ENCODE results near the gene PTK7.

PTK7 gene

DNA sequence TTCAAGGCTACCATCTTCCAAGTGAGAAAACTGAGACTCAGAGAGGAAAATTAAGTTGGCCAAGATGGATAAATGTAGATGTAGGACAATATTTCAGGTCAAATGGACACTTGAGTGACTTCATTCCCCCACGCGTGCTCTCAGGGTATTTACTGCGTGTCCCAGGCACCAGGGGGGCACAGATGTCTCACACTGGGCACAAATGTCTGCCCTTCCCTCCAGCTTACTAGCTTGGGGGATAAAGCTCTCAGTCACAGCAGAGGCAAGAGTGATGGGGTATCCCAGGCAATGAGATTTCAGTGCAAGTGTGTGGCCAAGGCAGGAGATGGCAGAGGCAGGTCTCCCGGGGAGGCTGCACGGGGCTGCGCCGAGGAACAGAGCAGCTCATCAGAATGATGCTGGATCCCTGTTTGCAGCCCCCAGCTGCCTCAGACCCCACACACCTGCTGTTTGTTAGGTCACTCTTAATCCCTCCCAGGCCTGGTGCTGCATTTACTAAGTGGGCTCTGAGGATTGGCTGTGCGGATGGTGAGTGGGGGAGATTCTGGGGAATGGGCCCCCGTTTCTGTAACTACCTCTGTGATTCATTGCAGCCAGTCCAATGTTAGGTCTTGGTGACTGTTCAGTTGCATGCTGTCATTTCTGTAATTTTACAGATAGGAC, 44.1 kb downstream of the PTK7 start:
- FAIRE-seq (no peak), DNase-seq (ENCODE audit: insufficient read length, low spot score) (no peak)
- TF ChIP-seq, protein P1, sequence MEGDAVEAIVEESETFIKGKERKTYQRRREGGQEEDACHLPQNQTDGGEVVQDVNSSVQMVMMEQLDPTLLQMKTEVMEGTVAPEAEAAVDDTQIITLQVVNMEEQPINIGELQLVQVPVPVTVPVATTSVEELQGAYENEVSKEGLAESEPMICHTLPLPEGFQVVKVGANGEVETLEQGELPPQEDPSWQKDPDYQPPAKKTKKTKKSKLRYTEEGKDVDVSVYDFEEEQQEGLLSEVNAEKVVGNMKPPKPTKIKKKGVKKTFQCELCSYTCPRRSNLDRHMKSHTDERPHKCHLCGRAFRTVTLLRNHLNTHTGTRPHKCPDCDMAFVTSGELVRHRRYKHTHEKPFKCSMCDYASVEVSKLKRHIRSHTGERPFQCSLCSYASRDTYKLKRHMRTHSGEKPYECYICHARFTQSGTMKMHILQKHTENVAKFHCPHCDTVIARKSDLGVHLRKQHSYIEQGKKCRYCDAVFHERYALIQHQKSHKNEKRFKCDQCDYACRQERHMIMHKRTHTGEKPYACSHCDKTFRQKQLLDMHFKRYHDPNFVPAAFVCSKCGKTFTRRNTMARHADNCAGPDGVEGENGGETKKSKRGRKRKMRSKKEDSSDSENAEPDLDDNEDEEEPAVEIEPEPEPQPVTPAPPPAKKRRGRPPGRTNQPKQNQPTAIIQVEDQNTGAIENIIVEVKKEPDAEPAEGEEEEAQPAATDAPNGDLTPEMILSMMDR (IDR thresholded peaks at IDR 0.05; ENCODE audit: insufficient read depth, missing control alignments), result no peak

DNA sequence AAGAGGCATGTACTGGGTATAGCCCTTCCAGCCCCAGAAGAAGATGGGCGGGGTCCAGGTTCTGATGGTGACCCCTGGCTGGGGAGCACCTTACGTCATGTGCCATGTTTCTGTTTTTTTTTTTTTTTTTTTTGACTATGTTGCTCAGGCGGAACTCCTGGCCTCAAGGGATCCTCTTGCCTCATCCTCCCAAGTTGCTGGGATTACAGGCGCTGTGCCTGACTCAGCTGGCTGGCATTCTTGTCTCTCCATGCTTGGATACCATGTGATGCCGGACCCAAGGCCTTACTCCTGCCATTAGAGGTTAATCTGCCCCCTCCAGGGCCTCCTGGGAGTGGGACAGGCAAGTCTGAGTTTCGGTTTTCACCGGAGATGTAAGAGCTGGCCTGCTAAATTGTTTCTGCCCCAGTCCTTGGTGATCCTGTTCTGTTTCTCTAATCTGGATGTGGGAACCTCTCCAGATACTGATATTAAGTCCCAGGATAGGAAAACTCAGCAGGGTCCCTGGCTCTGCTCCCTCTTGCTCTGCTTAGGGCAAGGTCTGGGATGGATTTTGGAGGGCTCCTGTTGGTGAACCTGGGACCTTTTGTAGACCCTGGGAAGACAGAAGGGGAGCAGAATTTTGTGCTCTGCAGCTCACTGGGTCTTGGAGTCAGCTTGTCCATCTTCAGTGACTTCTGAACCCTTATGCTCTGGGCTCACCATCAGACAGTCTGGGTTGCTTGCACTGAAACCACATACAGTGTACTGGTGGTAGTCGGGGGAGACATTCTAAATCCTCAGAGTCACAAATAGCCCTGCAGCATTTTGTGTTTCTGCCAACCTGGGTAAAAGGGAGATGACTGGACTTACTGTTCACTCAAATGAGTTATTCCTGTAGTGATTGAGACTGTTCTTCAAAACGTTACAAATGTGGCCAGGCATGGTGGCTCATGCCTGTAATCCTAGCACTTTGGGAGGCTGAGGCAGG, 45.1 kb downstream of the PTK7 start:
- TF ChIP-seq, protein P1 (IDR thresholded peaks at IDR 0.05; ENCODE audit: insufficient read depth, missing control alignments), result no peak
- DNase-seq (ENCODE audit: insufficient read length, low spot score) (no peak), FAIRE-seq (no peak)

DNA sequence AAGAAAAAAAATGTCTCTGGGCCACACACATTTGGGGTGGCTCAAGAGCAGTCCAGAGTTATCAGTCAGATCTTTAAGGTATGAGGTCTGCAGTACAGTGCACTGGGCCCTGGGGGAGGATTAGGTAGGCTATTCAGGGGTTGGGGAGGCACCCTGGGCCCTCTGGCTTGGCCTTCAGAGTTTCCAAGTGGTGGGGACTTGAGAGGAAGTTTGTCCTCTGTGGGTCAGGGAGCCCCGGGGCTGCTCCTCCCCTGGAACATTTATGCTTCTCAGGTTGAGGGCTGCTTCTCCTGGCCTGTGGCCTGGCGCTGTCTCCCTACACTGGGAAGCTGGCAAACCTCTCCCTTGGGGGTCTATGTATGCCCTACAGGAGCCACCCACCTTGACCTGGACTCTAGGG, 46.0 kb downstream of the PTK7 start:
- no peak for DNase-seq (ENCODE audit: insufficient read length, low spot score)

DNA sequence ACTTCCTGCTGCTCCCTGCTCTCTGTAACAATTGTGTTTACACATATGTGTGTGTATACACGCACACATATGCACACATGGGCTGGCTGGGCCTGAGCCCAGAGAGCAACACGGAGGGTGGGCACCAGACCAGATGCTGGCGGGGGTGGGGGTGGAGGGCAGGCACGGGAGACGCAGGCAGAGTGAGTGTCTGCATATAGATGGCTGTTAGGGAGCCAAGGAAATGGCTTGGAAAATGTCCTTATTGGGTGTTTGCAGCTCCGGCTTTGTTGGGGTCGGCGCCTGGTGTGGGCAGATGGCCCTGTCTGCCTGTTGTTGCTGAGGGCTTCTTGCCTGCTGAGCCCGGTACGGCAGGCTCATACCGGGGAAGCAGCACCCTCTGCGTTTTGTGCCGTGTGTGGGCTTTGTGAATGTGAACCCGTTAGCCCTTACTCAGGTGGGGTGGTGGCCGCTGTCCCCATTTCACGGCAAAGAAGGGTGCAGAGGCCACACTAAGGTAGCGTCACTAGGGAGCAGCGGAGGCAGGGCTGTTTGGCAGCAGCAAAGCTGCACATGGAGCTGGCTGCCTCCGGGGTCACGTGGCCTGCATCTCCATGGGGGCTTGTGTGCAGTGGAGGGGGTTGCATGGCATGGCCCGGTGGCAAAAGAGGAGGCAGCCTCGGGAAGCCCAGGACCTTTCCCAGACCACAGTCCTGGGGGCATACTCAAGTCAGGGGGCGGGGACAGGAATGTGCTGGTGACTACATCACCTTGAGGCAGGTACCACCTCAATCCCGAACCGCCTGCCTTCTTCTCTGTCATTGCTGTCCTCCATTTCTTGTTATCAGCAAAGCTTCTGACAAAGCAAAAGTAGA, 47.6 kb downstream of the PTK7 start:
- FAIRE-seq, result no peak
- TF ChIP-seq, protein P1 (IDR thresholded peaks at IDR 0.05; ENCODE audit: insufficient read depth, missing control alignments), result no peak
- no peak for DNase-seq (ENCODE audit: insufficient read length, low spot score)

More for the DNA sequence above, 46.0 kb downstream of the PTK7 start:
- TF ChIP-seq, protein P1 (IDR thresholded peaks at IDR 0.05; ENCODE audit: insufficient read depth, missing control alignments), result no peak
- FAIRE-seq, result no peak

DNA sequence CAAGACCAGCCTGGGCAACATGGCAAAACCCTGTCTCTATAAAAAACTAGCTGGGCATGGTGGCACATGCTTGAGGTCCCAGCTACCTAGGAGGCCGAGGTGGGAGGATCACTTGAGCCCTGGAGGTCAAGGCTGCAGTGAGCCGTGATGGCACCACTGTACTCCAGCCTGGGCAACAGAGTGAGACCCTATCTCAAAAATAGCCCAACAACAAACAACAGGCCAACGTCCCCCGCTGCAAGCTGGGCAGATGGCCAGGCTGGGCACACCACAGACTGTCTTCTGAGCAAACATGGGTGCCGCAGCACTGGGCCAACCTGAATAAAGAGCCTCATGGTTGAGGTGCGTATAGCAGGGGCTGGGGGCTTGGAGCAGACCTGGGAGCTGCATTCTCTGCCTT, 48.4 kb downstream of the PTK7 start:
- DNase-seq (ENCODE audit: insufficient read length, low spot score) (no peak), FAIRE-seq (no peak)
- TF ChIP-seq, protein P1 (IDR thresholded peaks at IDR 0.05; ENCODE audit: insufficient read depth, missing control alignments), result no peak

DNA sequence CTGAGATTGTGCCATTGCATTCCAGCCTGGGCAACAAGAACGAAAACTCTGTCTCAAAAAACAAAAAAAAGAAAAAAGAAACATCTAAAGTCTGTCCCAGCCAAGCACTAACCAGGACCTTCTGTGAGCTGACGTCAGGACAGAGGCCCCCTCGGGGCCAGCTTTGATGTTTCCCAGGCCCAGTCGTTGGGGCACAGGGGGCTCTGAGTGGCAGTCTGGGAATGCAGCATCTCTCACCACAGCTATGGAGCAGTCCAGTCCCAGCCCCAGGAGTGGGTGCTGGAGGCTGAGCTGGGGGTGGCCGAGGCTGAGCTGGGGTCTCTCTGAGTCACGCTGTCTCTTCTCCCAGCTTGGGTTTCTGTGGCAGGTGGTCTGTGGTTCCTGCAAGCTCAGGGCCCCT, 49.0 kb downstream of the PTK7 start:
- DNase-seq (ENCODE audit: insufficient read length, low spot score) (no peak), FAIRE-seq (no peak)
- TF ChIP-seq, protein P1 (IDR thresholded peaks at IDR 0.05; ENCODE audit: insufficient read depth, missing control alignments), result no peak
